ENCODE results near the gene WDFY3. TPM values are rescaled to one million over a fixed set of nuclear protein-coding genes. Genes with fewer than 3 reads are reported as not detected.
A peak's percentile ranks its signal among the peaks of the same experiment; 100 is the strongest.

Gene WDFY3
- total and polyA plus RNA-seq, 9 of the 15 experiments (the other 6 are each of a cell fraction or from before 2014, with no cell fraction given) = 0.58 to 13.5 (median 9.4) TPM

- no peak for DNase-seq (ENCODE audit: extremely low read depth in 1 of 4, low spot score in 3 of 4)
- H3K9me3 ChIP-seq (replicated peaks; ENCODE audit: control insufficient read depth, insufficient read depth, low read depth, low read length) = no peaks in the 10 kb centered on the region
- no TSS peak for BruUV-seq (replicated peaks)
- ChIA-PET POLR2A (no interaction called here), CTCF (ENCODE audit: low intra/inter-chr PET ratio) (no interaction called here)
- no peak for FAIRE-seq
- H3K27ac ChIP-seq (ENCODE audit: extremely low read depth, low read depth, low read length) = no peak overlapping the region
- H3K79me2 ChIP-seq (ENCODE audit: control insufficient read depth, insufficient read depth, low read length) = no peaks in the 10 kb centered on the region
- H3K9me1 ChIP-seq (ENCODE audit: control insufficient read depth, insufficient read depth, low read length) = no peaks in the 10 kb centered on the region
- WGBS (ENCODE audit: insufficient coverage, low coverage, missing lambda C conversion rate) = 40% methylated on average over 3 of the region's 3 CpGs
- no peak for ATAC-seq
- H3K36me3 ChIP-seq (ENCODE audit: control insufficient read depth, insufficient read depth, low read length) = no peaks in the 10 kb centered on the region
- no peak overlapping the region for H2AFZ ChIP-seq (ENCODE audit: low read depth, low read length)
- TF ChIP-seq RHOXF2B (CRISPR knock-in tag; conservative IDR thresholded peaks at IDR 0.05) = no peak
- 0 out of 2 replicates have a peak, but pooled peaks have one; percentile 17 for TF ChIP-seq ATF3 (IDR thresholded peaks at IDR 0.05)
- TF ChIP-seq ATF3 (CRISPR knock-in tag; conservative IDR thresholded peaks at IDR 0.05) = no peak
- 0 out of 2 replicates have a peak, but pooled peaks have one; percentile 18 for TF ChIP-seq POLR2H (tag; IDR thresholded peaks at IDR 0.05; ENCODE audit: low read depth)
- TF ChIP-seq DIDO1 (tag; IDR thresholded peaks at IDR 0.05; ENCODE audit: low read depth) = no peak
- TF ChIP-seq TRIM24 (IDR thresholded peaks at IDR 0.05) = peak; percentile 53 to 86; a peak in 2 of 4 replicates
- peak; percentile 53 for TF ChIP-seq GABPA (tag; conservative IDR thresholded peaks at IDR 0.05; ENCODE audit: low read depth)
- no peak for TF ChIP-seq PRMT5 (CRISPR knock-in tag; IDR thresholded peaks at IDR 0.05)
- no peak for TF ChIP-seq FOXK1 (CRISPR knock-in tag; IDR thresholded peaks at IDR 0.05; ENCODE audit: borderline replicate concordance)
- no peak for TF ChIP-seq CEBPG (CRISPR knock-in tag; IDR thresholded peaks at IDR 0.05)
- peak; percentile 57 to 91; a peak in 3 of 4 replicates for TF ChIP-seq CEBPG (tag; conservative IDR thresholded peaks at IDR 0.05 in 1 of 2, IDR thresholded peaks at IDR 0.05 in 1 of 2)
- H3K4me2 ChIP-seq (ENCODE audit: insufficient read depth, low read length) = no peak overlapping the region
- no peak overlapping the region for H3K9ac ChIP-seq (ENCODE audit: insufficient read depth in 1 of 2, low read depth in 2 of 2, low read length in 2 of 2)
- in situ Hi-C loops (cut with MboI) = no loop called here
- intact Hi-C loops (cut with micrococcal nuclease) = no loop called here
- H4K20me1 ChIP-seq (replicated peaks; ENCODE audit: control insufficient read depth, insufficient read depth, low read length) = no peaks in the 10 kb centered on the region
- H3K27me3 ChIP-seq (ENCODE audit: control insufficient read depth in 2 of 2, insufficient read depth in 2 of 2, low read length in 2 of 2) = no peaks in the 10 kb centered on the region
- H3K4me3 ChIP-seq = no peak overlapping the region
- no peaks in the 10 kb centered on the region for H3K4me1 ChIP-seq (replicated peaks in 1 of 2; ENCODE audit: control insufficient read depth in 2 of 2, insufficient read depth in 2 of 2, low read length in 2 of 2)
Observed at GRCh38 chr4:84920617-84921016, 45.9 kb downstream of the WDFY3 start.
